ENCODE data around the gene POU2F2. TPM values are rescaled to one million over a fixed set of nuclear protein-coding genes. Genes with fewer than 3 reads are reported as not detected.

POU2F2 gene
- total RNA-seq, 2 experiments from 2014 or later: 30.0 to 31.9 TPM

DNA sequence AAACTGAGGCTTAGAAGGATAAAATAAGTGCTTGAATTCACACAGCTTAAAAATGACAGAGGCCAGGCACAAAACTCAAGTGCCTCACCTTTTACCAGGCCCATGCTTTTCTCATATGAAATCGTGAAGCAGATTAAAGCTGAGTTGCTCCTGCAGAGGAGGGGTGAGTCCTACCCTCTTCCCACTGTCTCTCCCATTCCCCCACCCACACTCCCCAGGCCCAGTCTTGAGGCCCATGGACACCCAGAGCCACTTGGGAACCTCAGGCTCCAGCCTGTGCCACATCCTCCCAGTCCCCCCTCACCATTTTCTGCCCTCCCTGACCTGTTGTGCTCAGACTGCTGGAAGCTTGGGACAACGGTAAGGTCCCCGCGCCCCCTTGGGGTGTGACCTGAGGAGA, 38.7 kb downstream of the POU2F2 start:
- DNase-seq: no peak
- CTCF ChIA-PET: interaction anchor here (1.0 kb wide), 1 partner anchor 8 kb away, joined by 3 read pairs; no protein-coding TSS in a partner anchor
- peaks cover 29% of the 10 kb centered on the region for H3K36me3 Mint-ChIP-seq (ENCODE audit: low read depth)

DNA sequence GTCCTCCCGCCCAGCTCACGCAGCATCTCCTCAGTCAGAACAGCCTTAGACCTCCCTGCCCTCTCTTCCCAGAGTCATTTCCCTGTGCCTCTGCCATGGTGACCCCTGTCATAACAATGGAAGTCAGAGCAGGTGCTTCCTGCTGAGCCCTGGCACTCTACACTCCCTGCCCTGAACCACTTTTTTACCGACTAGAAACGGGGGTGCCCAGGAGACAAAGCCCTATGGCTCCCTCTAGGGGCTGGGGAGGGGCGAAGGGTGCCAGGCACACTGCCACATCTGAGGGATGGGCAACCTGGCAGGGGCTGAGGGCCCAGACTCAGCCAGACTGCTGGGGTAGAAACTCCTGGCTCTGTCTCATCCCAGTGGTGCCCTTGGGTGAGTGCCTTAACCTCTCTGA, 39.9 kb downstream of the POU2F2 start:
- intact Hi-C loops (cut with micrococcal nuclease): no loop called here
- peak; percentile 58 for DNase-seq
- CTCF ChIA-PET: no interaction called here
- H3K36me3 Mint-ChIP-seq (ENCODE audit: low read depth): peaks cover 26% of the 10 kb centered on the region
- H3K4me1 Mint-ChIP-seq (ENCODE audit: low read depth): peaks cover 20% of the 10 kb centered on the region
- H3K27me3 Mint-ChIP-seq (ENCODE audit: low read depth): no peaks in the 10 kb centered on the region
- no peak overlapping the region for H3K4me3 Mint-ChIP-seq
- no peaks in the 10 kb centered on the region for H3K9me3 Mint-ChIP-seq
- no peak overlapping the region for H3K27ac Mint-ChIP-seq

More for the DNA sequence above, 38.7 kb downstream of the POU2F2 start:
- no peak overlapping the region for H3K27ac Mint-ChIP-seq
- no peaks in the 10 kb centered on the region for H3K9me3 Mint-ChIP-seq
- peaks cover 18% of the 10 kb centered on the region for H3K4me1 Mint-ChIP-seq (ENCODE audit: low read depth)
- H3K4me3 Mint-ChIP-seq: no peak overlapping the region
- intact Hi-C loops (cut with micrococcal nuclease): no loop called here
- no peaks in the 10 kb centered on the region for H3K27me3 Mint-ChIP-seq (ENCODE audit: low read depth)

DNA sequence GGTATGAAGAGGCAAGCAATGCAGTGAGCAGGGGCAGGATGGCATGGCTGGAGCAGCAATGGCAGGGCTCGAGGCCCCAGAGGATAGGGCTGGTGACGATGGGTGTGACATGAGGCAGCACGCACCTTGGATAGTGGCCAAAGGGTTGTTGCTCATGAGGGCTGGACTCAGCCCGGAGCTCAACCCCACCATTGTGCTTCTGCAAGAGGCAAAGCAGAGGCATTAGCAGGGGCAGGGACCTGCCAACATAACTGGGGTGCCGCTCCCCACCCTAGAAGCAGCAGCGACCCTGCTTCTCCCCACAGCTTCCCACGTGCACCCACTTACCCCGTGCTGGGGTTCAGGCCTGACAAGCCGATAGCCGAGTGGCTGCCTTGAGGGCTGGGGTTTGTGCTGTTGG, 40.5 kb downstream of the POU2F2 start:
- DNase-seq: no peak
- Mint-ChIP-seq H3K27ac (no peak overlapping the region), H3K4me3 (no peak overlapping the region), H3K9me3 (no peaks in the 10 kb centered on the region), H3K4me1 (ENCODE audit: low read depth) (peaks cover 20% of the 10 kb centered on the region), H3K27me3 (ENCODE audit: low read depth) (no peaks in the 10 kb centered on the region), H3K36me3 (ENCODE audit: low read depth) (peaks cover 25% of the 10 kb centered on the region)
- intact Hi-C loops (cut with micrococcal nuclease): no loop called here
- CTCF ChIA-PET: no interaction called here

DNA sequence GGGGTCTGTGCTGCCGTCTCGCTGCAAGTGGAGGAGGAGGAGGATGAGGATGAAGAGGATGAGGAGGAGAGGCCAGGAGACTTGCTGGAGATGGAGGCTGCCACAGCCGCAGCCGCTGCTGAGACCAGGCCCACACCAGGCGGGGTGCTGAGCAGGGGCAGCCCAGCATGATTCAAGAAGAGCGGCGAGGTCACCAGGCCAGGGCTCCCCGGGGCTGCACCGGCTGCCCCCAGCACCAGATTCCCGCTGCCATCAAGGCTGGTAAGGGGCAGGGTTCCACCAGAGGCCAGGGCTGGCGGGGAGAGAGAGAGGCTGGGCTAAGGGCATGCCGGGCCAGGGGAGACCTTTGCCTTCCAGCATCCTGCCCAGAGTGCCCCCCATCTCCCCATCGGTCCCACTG, 40.9 kb downstream of the POU2F2 start:
- H3K27ac Mint-ChIP-seq: no peak overlapping the region
- no peak overlapping the region for H3K4me3 Mint-ChIP-seq
- H3K36me3 Mint-ChIP-seq (ENCODE audit: low read depth): peaks cover 25% of the 10 kb centered on the region
- CTCF ChIA-PET: no interaction called here
- intact Hi-C loops (cut with micrococcal nuclease): no loop called here
- no peaks in the 10 kb centered on the region for H3K9me3 Mint-ChIP-seq
- H3K4me1 Mint-ChIP-seq (ENCODE audit: low read depth): peaks cover 20% of the 10 kb centered on the region
- no peak for DNase-seq
- no peaks in the 10 kb centered on the region for H3K27me3 Mint-ChIP-seq (ENCODE audit: low read depth)

DNA sequence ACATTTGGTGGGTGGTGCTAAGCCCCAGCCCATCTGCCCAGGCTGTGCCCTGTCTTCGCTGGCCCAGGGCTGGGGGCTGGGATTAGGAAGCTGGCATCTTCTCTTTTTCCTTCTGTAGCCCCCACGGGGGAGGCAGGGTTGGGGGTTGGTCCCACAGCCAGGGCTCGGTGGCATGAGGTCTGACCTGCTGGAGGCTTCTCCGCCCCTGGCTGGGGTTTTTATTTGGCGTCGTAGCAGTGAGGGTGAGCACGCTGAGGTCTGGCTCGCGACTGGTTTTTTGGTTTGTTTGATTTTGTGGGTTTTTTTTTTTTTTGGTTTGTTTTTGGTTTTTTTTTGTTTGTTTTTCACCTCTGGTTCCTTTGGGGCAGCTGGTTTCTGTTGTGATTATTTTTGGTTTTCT, 41.6 kb downstream of the POU2F2 start:
- Mint-ChIP-seq H3K4me1 (ENCODE audit: low read depth) (peaks cover 20% of the 10 kb centered on the region), H3K27me3 (ENCODE audit: low read depth) (no peaks in the 10 kb centered on the region), H3K27ac (no peak overlapping the region), H3K9me3 (no peaks in the 10 kb centered on the region), H3K4me3 (no peak overlapping the region), H3K36me3 (ENCODE audit: low read depth) (peaks cover 25% of the 10 kb centered on the region)
- CTCF ChIA-PET: interaction anchor here (0.6 to 0.8 kb wide), 3 partner anchors 8 to 74 kb away, joined by 3 to 6 read pairs (median 3); no protein-coding TSS in a partner anchor
- intact Hi-C loops (cut with micrococcal nuclease): no loop called here
- no peak for DNase-seq

DNA sequence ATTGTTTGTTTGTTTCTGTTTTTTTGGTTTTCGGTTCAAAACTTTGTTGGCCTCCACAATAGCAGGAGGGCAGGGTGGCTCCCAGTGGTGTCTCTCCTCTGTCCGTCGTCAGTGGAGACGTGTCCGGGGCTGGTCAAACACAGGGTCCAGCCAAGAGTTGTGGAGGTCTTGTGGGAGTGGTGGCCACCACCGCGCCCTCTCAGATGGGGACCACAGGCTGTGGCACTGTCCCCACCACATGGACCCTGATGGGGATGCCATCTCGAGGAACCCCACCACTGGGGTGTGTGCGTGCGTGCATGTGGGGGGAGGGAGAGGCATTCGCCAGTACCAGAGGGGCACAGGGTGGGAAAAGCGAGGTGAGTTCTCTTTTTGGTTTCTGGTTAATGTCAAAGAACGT, 42.5 kb downstream of the POU2F2 start:
- Mint-ChIP-seq H3K4me1 (ENCODE audit: low read depth) (peaks cover 20% of the 10 kb centered on the region), H3K4me3 (no peak overlapping the region), H3K27me3 (ENCODE audit: low read depth) (no peaks in the 10 kb centered on the region), H3K36me3 (ENCODE audit: low read depth) (peaks cover 17% of the 10 kb centered on the region), H3K9me3 (no peaks in the 10 kb centered on the region), H3K27ac (no peak overlapping the region)
- intact Hi-C loops (cut with micrococcal nuclease): no loop called here
- DNase-seq: no peak
- CTCF ChIA-PET: interaction anchor here (0.8 kb wide), 1 partner anchor 19 kb away, joined by 6 read pairs; no protein-coding TSS in a partner anchor

DNA sequence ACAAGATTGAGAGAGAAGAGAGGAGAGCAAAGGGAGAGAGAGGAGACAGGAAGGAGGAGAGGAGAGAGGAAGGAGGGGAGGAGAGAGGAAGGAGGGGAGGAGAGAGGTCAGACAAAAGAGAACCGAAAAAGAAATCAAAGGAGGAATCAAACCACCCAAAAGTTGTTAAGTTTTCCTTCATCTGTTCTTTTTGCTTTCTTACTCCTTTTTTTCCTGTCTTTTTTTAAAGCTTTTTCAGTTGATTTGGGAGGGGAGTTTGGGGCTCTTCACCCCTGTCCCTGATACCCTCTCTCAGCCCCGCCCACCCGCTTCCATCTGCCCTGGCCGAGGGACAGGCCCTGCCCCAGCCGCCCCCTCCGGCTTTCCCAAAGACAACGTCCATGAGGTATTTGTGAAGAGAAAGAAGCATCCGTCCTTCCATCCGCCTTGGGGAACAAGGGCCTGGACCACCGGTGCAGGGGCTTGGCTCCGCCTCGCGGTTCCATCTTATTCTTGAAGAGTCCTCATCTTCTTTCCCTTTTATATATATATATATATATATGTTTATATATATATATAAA, 43.0 kb downstream of the POU2F2 start:
- H3K4me1 Mint-ChIP-seq (ENCODE audit: low read depth): peaks cover 20% of the 10 kb centered on the region
- intact Hi-C loops (cut with micrococcal nuclease): no loop called here
- no peak overlapping the region for H3K4me3 Mint-ChIP-seq
- no peak for DNase-seq
- H3K36me3 Mint-ChIP-seq (ENCODE audit: low read depth): peaks cover 13% of the 10 kb centered on the region
- H3K27ac Mint-ChIP-seq: no peak overlapping the region
- CTCF ChIA-PET: no interaction called here
- H3K27me3 Mint-ChIP-seq (ENCODE audit: low read depth): no peaks in the 10 kb centered on the region
- H3K9me3 Mint-ChIP-seq: no peaks in the 10 kb centered on the region

DNA sequence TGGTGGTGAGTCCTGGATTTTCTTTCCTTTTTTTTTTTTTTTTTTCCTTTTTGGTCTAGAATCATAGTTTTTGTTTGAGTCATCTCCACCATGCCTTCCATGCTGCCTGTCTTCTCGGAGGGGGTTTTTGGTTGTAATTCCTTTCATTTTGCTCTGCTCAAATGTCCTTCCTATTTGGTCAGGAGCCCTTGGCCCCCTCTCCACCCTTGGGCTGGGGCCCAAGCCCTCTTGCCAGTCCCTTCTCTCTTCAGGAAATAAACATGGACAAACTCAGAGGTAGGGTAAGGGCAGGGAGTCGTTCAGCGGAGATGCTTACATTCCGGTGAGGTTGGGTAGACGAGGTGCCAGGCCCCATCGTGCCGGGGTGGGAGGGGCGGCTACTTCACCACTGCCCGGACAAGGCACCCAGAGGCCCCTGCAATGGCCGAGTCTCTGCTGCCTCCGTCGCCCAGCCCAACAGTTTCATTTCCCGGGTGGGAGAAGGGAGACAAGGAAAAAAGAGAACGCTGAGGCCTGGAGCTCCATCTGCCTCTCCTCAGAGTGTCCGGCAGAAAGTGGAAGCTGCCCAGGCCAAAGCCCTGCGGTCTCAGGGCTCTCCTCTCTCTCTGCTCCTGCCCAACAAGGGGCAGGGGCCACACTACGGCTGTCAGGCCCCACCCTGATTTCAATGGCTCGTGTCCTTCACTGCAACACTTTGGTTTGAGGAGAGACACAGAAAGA, 43.6 kb downstream of the POU2F2 start:
- H3K27me3 Mint-ChIP-seq (ENCODE audit: low read depth): no peaks in the 10 kb centered on the region
- peaks cover 8% of the 10 kb centered on the region for H3K36me3 Mint-ChIP-seq (ENCODE audit: low read depth)
- H3K4me3 Mint-ChIP-seq: no peak overlapping the region
- no peak for DNase-seq
- H3K9me3 Mint-ChIP-seq: no peaks in the 10 kb centered on the region
- no peak overlapping the region for H3K27ac Mint-ChIP-seq
- CTCF ChIA-PET: no interaction called here
- H3K4me1 Mint-ChIP-seq (ENCODE audit: low read depth): peaks cover 20% of the 10 kb centered on the region
- intact Hi-C loops (cut with micrococcal nuclease): no loop called here

DNA sequence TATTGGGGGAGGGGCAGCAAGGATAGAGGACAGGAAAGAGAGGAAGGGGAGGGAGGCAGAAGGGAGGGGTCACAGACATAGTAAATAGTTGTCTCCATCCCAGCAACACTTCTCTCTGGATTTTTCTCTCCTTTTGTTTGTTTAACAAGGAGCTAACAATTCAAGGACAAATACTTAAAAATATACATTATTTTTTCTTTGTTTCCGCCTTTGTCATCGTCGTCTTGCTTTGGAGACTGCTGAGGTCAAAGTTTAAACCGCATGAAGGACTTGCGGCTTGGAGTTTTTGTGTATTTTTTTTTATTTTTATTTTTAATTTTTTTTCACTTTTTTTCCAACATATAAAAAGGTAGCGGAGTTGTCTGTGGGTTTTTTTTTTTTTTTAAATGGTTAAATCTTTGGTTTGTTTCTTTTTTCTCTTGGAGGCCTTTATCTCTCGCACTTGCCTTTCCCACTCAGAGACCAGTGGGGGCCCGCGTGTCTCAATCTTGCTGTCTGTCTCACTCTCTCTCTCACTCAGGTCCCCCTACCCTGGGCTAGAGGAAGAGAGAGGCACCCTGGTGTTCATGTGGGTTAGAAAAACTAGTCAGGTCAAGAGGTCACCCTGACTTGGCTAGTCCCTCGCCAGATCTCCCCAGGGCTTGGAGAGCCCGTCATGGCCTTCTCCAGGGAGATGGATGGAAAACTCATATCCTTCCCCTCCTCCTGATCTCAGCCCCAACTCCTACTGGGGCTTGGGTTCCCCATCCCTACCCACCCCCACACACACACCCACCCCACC, 45.3 kb downstream of the POU2F2 start:
- no peaks in the 10 kb centered on the region for H3K9me3 Mint-ChIP-seq
- no peak overlapping the region for H3K27ac Mint-ChIP-seq
- no peak overlapping the region for H3K4me3 Mint-ChIP-seq
- H3K4me1 Mint-ChIP-seq (ENCODE audit: low read depth): peaks cover 19% of the 10 kb centered on the region
- peaks cover 6% of the 10 kb centered on the region for H3K36me3 Mint-ChIP-seq (ENCODE audit: low read depth)
- intact Hi-C loops (cut with micrococcal nuclease): no loop called here
- H3K27me3 Mint-ChIP-seq (ENCODE audit: low read depth): no peaks in the 10 kb centered on the region
- no peak for DNase-seq
- CTCF ChIA-PET: interaction anchor here (0.7 kb wide), 1 partner anchor 90 kb away, joined by 3 read pairs; no protein-coding TSS in a partner anchor

DNA sequence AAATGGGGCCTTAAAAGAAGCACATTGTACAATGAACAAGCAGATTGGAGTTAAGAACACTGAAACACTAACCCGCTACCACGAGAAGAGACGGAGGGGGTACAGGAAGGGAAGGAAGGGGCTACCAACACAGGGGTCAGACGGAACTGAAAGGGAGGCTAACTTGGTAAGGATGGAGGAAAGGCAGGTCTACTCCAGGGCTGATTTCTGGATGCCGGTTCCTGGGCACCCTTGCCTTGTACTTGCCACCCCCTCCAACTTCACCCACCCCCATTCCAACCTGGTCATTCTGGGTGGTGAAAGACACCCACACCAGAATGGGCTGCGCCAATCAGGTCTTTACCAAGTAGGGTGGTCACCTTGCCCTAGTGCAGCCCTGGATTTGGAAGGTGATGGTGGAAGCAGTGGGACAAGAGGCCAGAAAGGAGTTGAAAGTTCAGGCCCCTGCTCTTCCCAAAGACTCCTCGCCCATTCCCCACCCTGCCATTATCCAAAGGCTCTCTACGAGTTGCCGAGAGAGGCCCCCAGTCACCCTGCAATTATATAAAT, 46.0 kb downstream of the POU2F2 start:
- Mint-ChIP-seq H3K36me3 (ENCODE audit: low read depth) (peaks cover 11% of the 10 kb centered on the region), H3K4me3 (no peak overlapping the region), H3K27me3 (ENCODE audit: low read depth) (no peaks in the 10 kb centered on the region), H3K4me1 (ENCODE audit: low read depth) (peaks cover 26% of the 10 kb centered on the region), H3K9me3 (no peaks in the 10 kb centered on the region), H3K27ac (no peak overlapping the region)
- DNase-seq: no peak
- CTCF ChIA-PET: interaction anchor here (0.7 kb wide), 1 partner anchor 89 kb away, joined by 3 read pairs; no protein-coding TSS in a partner anchor
- intact Hi-C loops (cut with micrococcal nuclease): no loop called here

DNA sequence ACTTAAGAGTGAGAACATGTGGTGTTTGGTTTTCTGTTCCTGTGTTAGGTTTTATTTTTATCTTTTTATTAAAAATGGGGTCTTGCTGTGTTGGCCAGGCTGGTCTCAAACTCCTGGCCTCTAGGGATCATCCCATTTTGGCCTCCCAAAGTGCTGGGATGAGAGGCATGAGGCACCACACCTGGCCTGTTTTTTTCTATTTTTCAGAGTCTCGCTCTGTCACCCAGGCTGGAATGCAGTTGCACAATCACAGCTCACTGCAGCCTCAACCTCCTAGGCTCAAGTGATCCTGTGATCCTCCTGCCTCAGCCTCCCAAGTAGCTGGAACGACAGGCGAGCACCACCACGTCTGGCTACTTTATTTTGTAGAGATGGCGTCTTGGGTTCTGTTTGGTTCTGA, 48.7 kb downstream of the POU2F2 start:
- intact Hi-C loops (cut with micrococcal nuclease): no loop called here
- Mint-ChIP-seq H3K9me3 (no peaks in the 10 kb centered on the region), H3K4me1 (ENCODE audit: low read depth) (peaks cover 11% of the 10 kb centered on the region), H3K36me3 (ENCODE audit: low read depth) (peaks cover 10% of the 10 kb centered on the region), H3K4me3 (no peak overlapping the region), H3K27me3 (ENCODE audit: low read depth) (no peaks in the 10 kb centered on the region), H3K27ac (no peak overlapping the region)
- no peak for DNase-seq
- CTCF ChIA-PET: no interaction called here

DNA sequence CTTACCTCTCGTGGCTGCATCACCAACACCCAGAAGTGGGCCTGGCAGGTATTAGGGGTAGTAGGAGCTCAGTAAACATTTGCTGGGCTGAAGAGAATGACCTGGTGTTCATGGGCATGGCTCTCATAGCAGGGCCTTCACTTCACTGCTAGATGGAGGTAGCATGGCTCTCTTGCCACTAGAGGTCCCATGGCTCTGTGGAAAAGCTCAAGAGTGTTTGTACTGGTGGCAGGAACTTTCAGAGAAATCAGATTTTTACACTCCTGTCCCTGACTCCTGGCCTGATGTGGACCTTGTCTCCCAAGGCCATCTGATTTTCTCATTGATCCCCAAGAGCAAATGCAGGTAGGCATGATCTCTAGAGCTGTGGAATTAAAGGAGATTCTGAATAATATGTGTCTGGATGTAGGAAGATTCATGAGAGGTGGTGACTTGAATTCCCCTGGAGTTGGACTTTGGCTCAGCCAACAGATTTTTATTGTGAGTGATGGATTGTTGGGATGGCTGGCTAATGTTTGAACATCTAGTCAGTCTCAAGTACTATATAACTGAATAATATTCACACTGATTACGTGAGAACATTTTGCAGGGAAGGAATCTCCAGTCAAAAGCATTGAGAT, 50.6 kb downstream of the POU2F2 start:
- intact Hi-C loops (cut with micrococcal nuclease): no loop called here
- peak overlapping the region; percentile 13 for H3K27ac Mint-ChIP-seq
- H3K9me3 Mint-ChIP-seq: no peaks in the 10 kb centered on the region
- peaks cover 26% of the 10 kb centered on the region for H3K4me1 Mint-ChIP-seq (ENCODE audit: low read depth)
- H3K36me3 Mint-ChIP-seq (ENCODE audit: low read depth): peaks cover 10% of the 10 kb centered on the region
- H3K27me3 Mint-ChIP-seq (ENCODE audit: low read depth): no peaks in the 10 kb centered on the region
- DNase-seq: peak; percentile 41
- CTCF ChIA-PET: interaction anchor here (0.5 to 1.0 kb wide), 2 partner anchors 27 to 175 kb away, joined by 4 to 7 read pairs; no protein-coding TSS in a partner anchor
- no peak overlapping the region for H3K4me3 Mint-ChIP-seq

Data from activated naive CD4-positive, alpha-beta T cell treated with anti-CD3 and anti-CD28 coated beads for 36 hours (primary cell).